HUES48 (cell line): ENCODE data around the gene RFX2.
"Not testable (repeated sequence)": the region's sequence is repeated elsewhere in the genome, so short reads cannot be mapped to it uniquely, and the experiment has no call there.

Source experiments
- H3K27ac ChIP-seq: one replicate; pipeline ENCODE4 v1.7.0; 2013; ENCODE audit warnings: low read depth, low read length, inconsistent platforms
- H3K27me3 ChIP-seq: 2 replicates; pipeline ENCODE4 v1.6.1; 2013; ENCODE audit warnings: mild to moderate bottlenecking, low read length; ENCODE audit not compliant: control insufficient read depth, insufficient read depth
- H3K36me3 ChIP-seq: 2 replicates; pipeline ENCODE4 v1.6.1; 2013; ENCODE audit warnings: low read length; ENCODE audit not compliant: control insufficient read depth, insufficient read depth
- H3K4me1 ChIP-seq: 2 replicates; pipeline ENCODE4 v1.6.1; 2013; ENCODE audit warnings: mild to moderate bottlenecking, low read length; ENCODE audit not compliant: control insufficient read depth, insufficient read depth
- H3K4me3 ChIP-seq: 2 replicates; pipeline ENCODE4 v1.5.1; 2013; ENCODE audit warnings: mild to moderate bottlenecking, low read depth, low read length
- H3K9ac ChIP-seq: 2 replicates; pipeline ENCODE4 v1.6.1; 2013; ENCODE audit warnings: mild to moderate bottlenecking, low read depth, low read length, moderate library complexity
- H3K9me3 ChIP-seq: 2 replicates; pipeline ENCODE4 v1.6.1; 2013; ENCODE audit warnings: low read length; ENCODE audit not compliant: control insufficient read depth, insufficient read depth

The RFX2 gene

DNA sequence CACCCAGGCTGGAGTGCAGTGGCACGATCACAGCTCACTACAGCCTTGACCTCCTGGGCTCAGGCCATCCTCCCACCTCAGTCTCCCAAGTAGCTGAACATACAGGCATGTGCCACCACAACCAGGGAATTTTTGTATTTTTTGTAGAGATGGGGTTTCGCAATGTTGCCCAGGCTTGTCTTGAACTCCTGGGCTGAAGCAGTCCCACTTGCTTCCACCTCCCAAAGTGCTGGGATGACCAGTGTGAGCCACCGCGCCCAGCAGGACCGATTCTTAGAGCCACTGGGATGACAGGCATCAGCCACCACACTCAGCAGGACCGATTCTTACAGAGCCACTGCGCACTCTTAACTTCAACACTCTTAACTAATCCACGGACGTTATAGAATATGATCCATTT is 77.5 kb downstream of the RFX2 start:
- no peak overlapping the region for H3K27ac ChIP-seq
- H3K4me1 ChIP-seq = no peaks in the 10 kb centered on the region
- H3K36me3 ChIP-seq = no peaks in the 10 kb centered on the region
- H3K9ac ChIP-seq = no peak overlapping the region
- H3K9me3 ChIP-seq = no peaks in the 10 kb centered on the region
- no peak overlapping the region for H3K4me3 ChIP-seq
- no peaks in the 10 kb centered on the region for H3K27me3 ChIP-seq

DNA sequence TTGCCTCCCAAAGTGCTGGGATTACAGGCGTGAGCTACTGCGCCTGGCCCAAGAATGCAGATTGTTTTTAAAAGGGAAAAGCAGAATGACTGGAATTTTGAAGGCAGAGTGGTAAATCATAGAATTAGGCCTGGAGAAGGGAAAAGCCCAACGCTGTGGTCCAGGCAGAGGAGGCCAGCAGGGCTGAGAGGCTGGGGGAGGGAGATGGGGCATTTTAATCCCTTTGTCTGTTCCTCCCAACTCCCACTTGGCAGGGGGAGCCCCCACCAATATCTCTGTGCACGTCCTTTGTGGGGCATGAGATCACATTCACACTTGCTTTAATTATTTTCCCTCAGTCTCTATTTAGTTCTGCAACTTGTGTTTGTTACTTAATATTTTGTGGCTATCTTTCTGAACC is 77.9 kb downstream of the RFX2 start:
- Histone ChIP-seq H3K27me3 (no peaks in the 10 kb centered on the region), H3K4me3 (no peak overlapping the region), H3K4me1 (no peaks in the 10 kb centered on the region), H3K9me3 (no peaks in the 10 kb centered on the region), H3K27ac (no peak overlapping the region), H3K36me3 (no peaks in the 10 kb centered on the region), H3K9ac (no peak overlapping the region)

DNA sequence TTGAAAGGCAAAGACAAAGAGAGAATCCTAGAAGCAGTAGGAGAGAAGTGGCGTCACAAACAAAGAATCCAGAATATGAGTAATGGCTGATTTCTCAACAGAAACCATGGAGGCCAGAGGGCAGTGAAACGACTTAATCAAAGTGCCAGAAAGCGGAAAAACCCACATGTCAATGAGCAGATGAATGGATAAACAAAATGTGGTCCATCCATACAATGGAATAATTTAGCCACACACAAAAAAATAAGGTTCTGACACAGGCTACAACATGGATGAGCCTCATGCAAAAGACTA is 80.1 kb downstream of the RFX2 start:
- no peaks in the 10 kb centered on the region for H3K27me3 ChIP-seq
- no peaks in the 10 kb centered on the region for H3K4me1 ChIP-seq
- no peak overlapping the region for H3K4me3 ChIP-seq

DNA sequence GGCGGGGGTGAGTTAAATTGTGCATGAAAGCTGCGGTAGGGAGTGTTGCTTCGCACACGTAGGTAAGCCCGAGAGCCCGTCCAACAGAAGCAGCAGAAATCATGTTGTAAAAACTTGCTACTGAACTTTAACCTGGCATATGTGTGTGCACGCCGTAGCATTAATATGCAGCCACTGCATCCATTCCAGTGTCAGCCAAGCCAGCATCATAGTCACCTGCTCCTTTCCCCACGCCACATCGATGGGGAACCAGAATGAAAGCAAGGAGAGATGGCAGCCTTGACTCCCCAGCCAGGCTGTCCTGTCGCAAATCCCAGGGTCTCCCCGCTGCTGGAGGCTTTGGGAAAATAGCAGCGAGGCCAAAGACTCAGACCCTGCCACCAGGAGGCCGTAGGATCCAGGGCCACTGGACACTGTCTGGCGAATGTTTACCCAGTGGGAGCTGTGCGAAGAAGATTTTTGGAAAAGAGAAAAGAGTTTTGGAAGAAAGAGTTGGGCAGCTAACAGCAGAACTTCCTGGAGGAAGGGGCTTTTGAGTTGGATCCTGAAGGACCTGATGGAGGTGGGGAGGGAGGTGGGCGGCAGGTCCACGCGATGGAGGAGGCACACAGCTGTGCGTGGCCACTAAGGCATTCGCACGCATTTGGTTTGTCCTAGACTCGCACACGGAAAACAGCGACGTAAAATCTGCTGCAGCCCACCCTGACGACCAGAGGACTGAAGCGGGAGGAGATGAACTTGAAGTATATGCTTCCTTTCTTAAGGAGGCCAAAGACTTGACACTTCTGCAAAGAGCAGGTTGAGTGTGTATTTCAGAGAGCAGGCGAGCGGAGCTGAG is 83.7 kb downstream of the RFX2 start:
- Histone ChIP-seq H3K27ac (no peak overlapping the region), H3K36me3 (no peaks in the 10 kb centered on the region), H3K9ac (no peak overlapping the region), H3K4me3 (no peak overlapping the region), H3K27me3 (peaks cover 3% of the 10 kb centered on the region; the same call in 1 of the 2 replicates), H3K4me1 (no peaks in the 10 kb centered on the region), H3K9me3 (no peaks in the 10 kb centered on the region)

More for the DNA sequence above, 80.1 kb downstream of the RFX2 start:
- H3K27ac ChIP-seq = no peak overlapping the region
- H3K9ac ChIP-seq = no peak overlapping the region
- no peaks in the 10 kb centered on the region for H3K9me3 ChIP-seq
- no peaks in the 10 kb centered on the region for H3K36me3 ChIP-seq

DNA sequence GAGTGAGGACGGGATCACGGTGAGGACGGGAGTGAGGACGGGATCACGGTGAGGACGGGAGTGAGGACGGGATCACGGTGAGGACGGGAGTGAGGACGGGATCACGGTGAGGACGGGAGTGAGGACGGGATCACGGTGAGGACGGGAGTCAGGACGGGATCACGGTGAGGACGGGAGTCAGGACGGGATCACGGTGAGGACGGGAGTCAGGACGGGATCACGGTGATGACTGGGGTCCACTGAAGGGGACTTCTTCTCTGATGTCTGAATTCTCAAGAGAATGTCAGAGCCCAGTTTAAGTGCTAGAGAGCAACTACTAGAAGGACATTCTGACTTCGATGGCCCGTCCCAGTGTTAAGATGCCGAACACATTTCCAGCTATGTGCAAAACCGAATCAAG is 85.5 kb downstream of the RFX2 start:
- H3K36me3 ChIP-seq, H3K27ac ChIP-seq, H3K4me1 ChIP-seq, H3K4me3 ChIP-seq, H3K9ac ChIP-seq, H3K9me3 ChIP-seq, H3K27me3 ChIP-seq: not testable (repeated sequence)

DNA sequence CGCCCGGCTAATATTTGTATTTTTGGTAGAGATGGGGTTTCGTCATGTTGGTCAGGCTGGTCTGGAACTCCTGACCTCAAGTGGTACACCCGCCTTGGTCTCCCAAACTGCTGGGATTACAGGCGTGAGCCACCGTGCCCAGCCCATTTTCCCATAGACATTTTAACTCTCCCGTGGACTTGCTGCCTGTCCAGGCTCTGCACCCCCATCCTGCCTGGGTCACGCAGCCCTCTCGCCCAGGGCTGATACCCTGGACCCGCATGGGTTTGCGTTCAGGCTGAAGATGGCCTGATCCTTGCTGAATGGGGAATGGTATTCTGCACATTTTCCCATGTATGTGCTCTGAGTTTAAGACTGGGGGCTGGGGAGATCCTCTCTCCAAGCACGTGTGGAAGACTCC is 86.4 kb downstream of the RFX2 start:
- Histone ChIP-seq H3K27me3 (peaks cover 3% of the 10 kb centered on the region; the same call in 1 of the 2 replicates), H3K9ac (no peak overlapping the region), H3K4me1 (no peaks in the 10 kb centered on the region), H3K27ac (no peak overlapping the region), H3K36me3 (no peaks in the 10 kb centered on the region), H3K9me3 (no peaks in the 10 kb centered on the region), H3K4me3 (no peak overlapping the region)

DNA sequence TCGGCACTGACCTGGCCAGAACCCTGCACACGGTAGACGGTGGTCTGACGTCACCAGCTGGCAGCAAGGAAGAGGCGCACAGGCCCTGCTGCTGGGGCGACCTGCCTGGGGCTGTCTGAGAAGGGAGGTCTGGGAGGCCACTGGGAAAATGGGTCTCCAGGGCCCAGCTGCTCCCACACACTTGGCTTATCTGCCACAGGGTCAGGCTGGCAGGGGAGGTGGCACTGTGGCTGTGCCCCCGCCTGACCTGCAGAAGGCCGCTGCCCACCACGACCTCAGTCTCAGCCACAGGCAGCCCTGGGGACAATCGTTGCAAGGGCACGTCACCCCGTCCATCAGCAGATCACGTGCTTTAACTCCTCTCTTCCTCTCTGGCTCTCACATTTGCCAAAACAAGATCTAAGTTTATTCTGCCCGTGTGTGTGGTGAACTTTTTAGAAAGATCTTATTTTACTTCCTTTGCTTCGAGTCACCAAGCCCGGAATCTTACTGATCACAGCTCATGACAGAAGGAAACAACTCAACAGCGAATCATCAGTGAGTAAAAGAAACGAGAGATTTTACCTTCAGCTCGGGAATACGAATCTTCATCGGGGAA is 87.1 kb downstream of the RFX2 start:
- H3K4me1 ChIP-seq = no peaks in the 10 kb centered on the region; the same call in 1 of the 2 replicates
- H3K9ac ChIP-seq = no peak overlapping the region
- H3K27me3 ChIP-seq = peaks cover 3% of the 10 kb centered on the region; the same call in 1 of the 2 replicates
- H3K27ac ChIP-seq = no peak overlapping the region
- no peaks in the 10 kb centered on the region for H3K36me3 ChIP-seq
- H3K4me3 ChIP-seq = no peak overlapping the region
- no peaks in the 10 kb centered on the region for H3K9me3 ChIP-seq

DNA sequence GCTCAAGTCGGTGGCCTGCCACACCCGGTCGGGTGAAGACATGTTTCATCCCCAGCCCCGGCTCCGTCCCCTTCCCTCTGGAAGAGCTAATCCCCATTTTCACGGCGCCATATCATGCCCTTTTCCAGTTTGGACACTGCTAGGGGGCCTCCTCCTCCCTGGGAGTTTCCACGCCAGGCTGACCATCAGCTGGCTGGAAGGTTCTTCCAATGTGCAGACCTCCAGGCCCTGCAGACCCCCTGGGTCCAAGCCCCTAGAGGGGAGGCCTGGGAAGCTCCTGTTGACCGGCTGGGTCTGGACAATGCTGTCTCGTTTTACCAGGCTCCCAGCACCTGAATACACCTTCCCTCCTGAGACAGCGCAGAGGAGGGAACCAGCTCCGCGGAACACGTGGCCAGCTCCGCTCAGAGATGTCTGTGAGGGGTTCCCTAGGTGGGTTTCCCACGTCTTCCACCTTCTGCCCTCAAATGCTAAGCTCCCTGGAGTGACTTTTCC is 87.7 kb downstream of the RFX2 start:
- Histone ChIP-seq H3K27me3 (peaks cover 3% of the 10 kb centered on the region; the same call in 1 of the 2 replicates), H3K9me3 (no peaks in the 10 kb centered on the region), H3K4me3 (no peak overlapping the region), H3K36me3 (no peaks in the 10 kb centered on the region), H3K27ac (no peak overlapping the region), H3K9ac (no peak overlapping the region), H3K4me1 (no peaks in the 10 kb centered on the region; the same call in 1 of the 2 replicates)

DNA sequence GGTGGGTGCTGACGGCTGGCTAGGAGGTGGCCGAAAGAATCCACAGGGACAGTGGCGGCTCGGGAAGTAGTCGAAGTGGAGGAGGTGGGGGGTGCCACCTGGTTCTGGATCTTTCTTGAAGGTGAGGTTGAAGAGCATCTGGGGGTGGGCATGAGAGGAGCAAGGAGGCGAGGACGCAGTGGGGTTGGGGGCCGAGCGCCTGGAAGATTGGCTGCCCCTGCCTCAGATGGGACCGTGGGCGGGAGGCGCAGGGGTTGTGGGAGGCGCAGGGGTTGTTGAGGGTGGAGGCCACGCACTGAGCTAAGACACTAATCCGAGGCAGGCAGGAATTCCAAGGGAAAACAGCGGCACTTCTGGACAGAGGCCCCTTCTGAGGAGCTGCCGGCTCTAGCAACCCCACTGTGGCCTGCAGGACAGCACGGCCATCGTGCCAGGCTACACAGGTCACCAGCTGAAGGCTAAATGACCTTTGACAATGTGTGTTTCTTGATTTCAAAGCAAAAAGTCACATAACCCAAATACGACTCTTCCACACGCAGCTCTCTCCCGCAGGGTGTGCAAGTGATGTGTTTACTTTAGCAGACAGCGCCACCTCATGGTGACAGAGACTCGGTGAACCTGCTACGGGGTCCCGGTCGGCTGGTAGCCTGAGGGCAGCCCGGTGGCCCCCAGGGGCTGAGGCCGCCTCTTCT is 88.3 kb downstream of the RFX2 start:
- Histone ChIP-seq H3K9me3 (no peaks in the 10 kb centered on the region), H3K4me1 (no peaks in the 10 kb centered on the region; the same call in 1 of the 2 replicates), H3K36me3 (no peaks in the 10 kb centered on the region), H3K9ac (no peak overlapping the region), H3K27ac (no peak overlapping the region), H3K27me3 (peaks cover 3% of the 10 kb centered on the region; the same call in 1 of the 2 replicates), H3K4me3 (no peak overlapping the region)

DNA sequence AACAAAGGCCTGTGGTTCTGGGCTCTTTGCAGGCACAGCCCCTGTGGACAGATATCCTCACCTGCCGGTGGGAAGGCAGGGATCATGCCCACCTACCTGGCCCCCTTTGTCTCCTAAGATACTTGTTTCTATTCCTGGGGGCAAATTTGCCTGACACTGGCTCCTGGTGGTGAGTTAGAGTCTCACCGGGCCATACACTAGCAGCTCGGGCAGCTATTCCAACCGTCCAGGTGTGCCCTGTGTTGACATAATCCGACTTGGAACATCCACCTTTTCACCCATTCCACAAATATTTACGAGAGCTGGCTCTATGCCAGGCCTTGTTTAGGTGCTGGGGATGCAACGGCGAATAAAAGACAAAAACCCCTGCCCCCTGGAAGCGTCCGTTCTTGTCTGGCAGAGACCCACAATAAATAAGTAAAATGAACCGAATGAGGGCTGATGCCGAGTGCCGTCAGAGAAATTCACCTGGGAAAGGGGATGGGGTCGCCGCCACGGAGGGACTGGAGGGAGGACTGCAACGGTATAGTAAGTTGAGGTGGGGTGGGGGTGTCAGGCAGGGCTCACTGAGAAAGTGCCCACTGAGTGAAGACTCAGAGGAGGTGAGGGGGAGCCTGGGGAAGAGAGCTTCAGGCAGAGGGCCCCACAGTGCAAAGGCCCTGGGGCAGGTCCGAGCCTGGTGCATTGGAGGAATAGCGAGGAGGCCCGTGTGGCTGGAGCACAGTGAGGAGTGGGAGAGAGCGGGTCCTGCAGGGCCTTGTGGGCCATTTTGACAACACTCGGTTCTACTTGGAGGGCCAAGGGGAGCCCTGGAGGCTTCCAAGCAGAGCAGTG is 89.1 kb downstream of the RFX2 start:
- no peak overlapping the region for H3K27ac ChIP-seq
- H3K36me3 ChIP-seq = no peaks in the 10 kb centered on the region
- no peak overlapping the region for H3K4me3 ChIP-seq
- no peaks in the 10 kb centered on the region for H3K9me3 ChIP-seq
- no peak overlapping the region for H3K9ac ChIP-seq
- peaks cover 3% of the 10 kb centered on the region; the same call in 1 of the 2 replicates for H3K27me3 ChIP-seq
- H3K4me1 ChIP-seq = no peaks in the 10 kb centered on the region; the same call in 1 of the 2 replicates
